Stimulated activated CD8-positive, alpha-beta memory T cell treated with anti-CD3 and anti-CD28 coated beads, Interleukin-7, amount 100 ng/mL, for 24 hours (primary cell): Measurements from ENCODE around the gene TAF5L.
"Not testable (repeated sequence)": the region's sequence is repeated elsewhere in the genome, so short reads cannot be mapped to it uniquely, and the experiment has no call there.

Experiments
- DNase-seq: peaks from one replicate; pipeline ENCODE4 v3.0.0-alpha.2; 2020; ENCODE audit warnings: low read depth

TAF5L gene

DNA sequence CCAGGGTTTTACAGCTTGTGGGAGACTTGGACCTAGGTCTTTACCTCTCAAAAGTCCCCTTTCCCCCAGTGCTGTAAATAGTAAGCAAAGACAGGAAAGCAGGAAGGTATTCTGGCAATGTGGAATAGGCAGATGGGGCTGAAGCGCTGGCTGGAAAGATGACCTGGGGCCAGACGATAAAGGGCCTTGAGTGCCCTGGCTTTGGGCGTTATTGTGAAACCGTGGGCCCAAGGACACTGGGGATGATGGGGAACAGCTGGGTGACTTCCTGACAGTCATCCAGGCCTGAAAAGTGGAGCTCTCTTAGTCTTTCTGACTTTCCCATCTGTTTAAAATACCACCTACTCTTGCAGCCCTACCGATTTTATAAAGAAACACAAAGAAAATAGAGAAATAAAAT is 16.5 kb upstream of the TAF5L start:
- DNase-seq = no peak

DNA sequence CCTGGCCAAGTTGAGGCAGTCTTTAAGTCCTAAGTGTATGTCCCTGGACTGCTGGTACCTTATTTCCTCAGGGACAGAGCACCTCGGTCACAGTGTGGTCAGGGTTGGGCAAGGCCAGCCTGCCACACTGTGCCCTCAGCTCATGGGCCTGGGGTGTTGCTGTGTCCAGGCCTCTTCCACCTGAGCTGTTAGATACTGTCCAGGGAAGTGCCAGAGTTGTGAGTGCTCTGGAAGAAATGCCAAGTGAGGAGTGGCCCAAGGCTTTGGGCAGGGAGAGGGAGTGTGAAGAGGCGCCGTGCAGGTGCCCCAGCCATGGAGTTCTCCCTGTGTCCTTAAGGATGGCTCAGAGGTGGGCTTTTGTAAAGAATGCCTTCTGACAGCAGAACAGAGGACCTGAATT is 15.4 kb upstream of the TAF5L start:
- no peak for DNase-seq

DNA sequence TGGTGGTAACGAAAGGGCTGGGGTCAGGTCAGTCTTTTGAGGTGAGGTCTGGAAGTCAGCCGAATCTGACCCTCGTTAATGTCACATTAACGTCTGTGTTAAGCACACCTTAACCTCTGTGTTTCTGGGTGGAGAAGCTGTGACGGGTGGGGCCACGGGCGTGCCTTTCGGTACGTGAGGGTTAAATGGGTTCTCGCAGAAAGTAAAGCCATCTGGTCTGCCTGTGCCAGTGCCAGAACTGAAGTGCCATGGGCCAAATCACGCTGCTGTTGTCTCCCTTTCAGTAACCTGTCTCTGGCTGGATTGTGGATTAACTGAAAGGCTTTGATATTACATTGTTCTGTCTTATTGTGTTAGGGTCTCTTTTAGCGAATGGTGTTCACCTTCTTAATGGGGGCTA is 14.5 kb upstream of the TAF5L start:
- no peak for DNase-seq

DNA sequence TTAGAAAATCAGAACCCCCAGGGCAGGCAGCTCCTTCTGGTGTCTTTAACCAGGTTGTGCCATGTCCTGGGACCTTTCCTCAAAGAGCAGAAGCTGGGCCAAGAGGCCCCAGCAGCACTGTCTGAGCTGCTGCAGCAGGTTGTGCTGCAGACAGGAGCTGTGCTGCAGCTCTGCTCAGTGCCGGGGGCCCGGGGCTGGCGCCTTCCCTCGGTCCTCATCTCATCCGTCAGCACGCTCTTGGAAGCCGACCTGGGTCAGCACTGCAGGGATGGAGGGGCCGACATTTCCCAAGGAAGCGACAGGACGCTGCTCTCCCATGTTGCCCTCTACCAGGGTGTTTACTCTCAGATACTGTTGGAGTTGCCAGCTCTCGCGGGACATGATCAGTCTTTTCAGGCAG is 11.8 kb upstream of the TAF5L start:
- no peak for DNase-seq

DNA sequence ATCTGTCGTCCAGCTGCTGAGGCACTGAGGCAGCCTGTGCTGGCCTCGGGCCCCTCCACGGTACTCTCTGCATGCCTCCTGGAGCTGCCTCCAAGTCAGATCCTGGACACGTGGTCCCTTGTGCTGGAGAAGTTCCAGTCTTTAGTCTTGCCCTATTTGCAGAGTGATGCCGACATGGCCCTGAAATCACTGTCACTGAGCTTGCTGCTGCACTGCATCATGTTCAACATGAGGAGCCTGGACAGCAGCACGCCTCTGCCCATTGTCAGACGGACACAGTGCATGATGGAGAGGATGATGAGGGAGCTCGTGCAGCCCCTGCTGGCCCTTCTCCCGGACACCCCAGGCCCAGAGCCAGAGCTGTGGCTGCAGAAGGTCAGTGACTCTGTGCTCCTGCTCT is 10.1 kb upstream of the TAF5L start:
- DNase-seq = no peak

DNA sequence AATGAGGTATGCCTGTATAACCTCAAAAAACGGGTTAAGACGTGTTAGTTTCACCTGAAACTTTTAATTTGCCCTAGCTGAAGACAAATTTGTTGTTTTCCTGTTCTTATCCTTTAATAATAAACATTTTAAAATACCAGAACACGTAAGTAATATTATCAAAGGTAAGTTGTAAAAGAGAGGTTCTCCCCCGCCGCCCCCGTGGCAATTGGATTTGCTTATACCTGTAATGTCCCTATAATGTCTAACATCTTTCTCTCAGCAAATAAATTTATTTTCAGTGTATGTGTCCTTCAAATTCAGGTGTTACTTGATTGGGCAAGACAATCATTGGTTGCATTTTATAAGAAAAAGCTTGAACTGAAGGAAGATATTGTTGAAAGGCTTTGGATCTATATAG is 6.0 kb upstream of the TAF5L start:
- no peak for DNase-seq

DNA sequence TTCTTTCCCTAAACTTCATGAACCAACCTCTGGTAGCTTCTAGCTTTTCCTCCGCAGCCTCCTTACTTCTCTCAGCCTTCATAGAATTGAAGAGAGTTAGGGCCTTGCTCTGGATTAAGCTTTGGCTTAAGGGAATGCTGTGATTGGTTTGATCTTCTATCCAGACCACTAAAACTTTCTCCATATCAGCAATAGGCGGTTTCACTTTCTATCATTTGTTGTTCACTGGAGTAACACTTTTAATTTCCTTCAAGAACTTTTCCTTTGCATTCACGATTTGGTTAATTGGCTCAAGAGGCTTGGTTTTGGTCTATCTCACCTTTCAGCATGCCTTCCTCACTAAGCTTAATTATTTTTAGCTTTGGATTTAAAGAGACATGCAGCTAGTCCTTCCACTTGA is 5.2 kb upstream of the TAF5L start:
- no peak for DNase-seq

DNA sequence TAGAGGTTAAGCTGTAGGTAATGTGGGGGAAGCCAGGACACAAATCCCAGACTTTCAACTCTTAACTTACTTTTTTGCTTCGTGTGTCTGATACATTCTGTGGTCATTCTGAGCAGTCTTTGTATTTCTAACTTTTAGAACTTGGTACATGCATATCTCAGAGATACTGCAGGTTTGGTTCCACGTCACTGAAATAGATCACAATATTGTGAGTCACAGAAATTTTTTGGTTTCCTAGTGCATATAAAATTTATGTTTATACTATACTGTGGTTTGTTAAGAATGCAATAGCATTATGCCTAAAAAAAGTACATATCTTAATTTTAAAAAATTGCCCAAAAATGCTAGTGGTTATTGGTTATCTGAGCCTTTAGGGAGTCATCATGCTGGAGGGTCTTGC is 3.3 kb upstream of the TAF5L start:
- no peak for DNase-seq

DNA sequence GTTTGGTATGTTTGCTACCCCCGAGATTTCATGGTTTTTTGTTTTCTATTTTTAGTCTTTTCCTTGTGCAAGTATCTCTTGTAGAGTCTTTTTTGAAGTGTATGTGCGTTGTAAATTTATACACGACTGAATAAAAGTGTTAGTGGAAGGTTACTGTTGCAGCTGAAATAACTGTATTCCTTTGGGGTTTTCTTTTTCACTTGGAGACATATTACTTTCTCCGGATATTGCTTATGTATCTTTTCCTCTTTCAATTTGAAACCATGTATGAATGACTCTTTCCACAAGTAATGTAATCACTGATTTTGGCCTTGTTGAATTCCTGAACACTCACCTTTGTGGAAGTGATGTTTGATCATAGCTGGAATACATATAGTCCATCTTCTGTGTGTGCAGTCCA is 1.1 kb upstream of the TAF5L start:
- no peak for DNase-seq

DNA sequence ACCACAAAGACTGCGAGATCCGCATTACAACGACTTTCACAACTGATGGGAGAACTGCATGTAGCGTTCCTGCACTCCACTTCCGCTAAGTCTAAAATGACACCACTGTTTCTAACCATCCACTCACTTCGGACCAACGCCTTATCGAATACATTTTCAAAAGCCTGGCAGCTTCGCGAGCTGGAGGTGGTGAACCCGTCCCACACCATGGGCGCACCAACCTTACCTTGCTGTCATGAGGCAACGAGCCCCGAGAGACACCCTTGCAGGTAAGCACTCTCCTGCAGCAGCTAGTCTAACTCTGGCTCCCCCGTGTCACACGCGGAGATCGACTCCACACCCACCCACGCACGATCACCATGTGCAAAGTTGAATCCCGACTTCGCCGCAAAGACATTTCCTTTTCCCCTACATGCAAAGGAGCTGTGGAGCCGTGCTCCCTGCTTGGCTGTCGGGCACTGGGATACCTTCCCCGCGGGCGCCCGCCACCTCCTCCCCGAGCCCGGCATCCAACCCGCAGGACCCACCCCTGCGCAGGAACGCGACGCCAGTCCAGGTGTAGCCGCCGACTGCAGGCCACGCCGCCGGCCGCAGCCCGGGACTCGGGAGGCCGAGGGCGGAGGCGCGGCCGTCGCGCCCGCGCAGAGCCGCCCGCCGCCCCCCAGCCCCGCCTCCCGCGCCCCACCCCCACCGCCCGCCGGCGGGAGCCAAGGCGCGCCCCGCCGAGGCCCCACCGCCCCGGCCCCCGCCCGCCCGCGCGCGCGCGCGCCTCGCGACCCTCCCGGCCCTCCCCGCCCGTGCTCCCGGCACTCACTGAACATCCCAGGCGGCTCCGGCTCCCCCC is 629 bp downstream of the TAF5L start:
- DNase-seq = peak; percentile 7

DNA sequence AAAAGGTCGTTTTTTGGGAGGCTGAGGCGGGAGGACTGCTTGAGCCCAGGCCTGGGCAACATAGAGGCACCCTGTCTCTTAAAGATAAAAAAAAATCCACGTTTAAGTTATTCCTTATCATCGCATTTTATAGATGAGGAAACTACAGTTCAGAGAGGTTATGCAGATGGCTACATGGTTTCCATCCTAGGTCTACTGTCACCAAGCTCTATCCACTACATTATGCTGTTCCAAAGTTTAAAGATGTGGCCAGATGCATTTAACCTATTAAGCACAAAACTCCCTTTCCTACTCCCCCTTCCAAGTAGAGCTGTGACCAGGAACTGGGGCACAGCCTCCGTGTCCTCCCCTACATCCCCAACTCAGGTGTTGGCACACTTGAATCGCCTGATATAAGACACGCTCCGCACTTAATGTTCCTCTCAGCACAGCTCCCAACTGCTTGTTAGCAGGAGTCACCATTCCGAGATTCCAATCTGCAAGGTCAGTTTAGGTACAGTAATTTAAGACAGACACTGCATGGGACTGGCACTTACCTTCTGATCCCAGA is 1.3 kb downstream of the TAF5L start:
- no peak for DNase-seq

DNA sequence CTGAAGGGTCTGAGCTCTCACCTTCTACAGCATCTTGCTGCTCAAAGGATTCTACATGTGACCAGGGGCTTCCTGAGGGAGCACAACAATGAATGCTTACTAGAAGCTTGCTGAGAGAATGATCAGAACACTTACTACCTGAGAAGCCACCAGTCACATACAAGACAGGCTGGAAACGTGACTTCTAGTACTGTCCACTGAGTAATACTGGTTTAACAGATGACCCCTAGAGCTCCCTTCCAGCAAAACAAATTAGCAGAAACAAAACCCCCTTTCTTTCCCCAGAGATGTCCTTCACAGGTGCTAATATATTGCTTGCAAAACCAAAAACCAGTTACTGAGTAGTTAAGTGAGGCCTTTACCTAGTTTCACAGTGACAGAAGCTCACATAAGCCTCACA is 2.1 kb downstream of the TAF5L start:
- DNase-seq = no peak

DNA sequence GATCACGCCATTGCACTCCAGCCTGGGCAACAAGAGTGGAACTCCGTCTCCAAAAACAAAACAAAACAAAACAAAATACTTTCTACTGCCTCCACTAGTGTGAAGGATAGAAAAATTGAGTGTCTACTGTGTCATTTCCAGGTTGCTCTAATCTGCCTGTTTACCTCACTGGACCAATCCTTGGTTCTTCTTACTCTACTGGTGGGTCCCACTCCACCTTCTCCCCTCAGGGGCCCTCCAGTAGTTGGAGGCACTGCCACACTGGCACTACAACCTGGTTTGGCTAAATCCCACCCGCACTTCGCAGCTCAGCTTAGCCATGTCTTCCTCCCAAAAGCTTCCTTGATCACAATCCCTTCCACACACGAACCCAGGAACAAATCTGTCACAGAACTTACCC is 2.7 kb downstream of the TAF5L start:
- no peak for DNase-seq

DNA sequence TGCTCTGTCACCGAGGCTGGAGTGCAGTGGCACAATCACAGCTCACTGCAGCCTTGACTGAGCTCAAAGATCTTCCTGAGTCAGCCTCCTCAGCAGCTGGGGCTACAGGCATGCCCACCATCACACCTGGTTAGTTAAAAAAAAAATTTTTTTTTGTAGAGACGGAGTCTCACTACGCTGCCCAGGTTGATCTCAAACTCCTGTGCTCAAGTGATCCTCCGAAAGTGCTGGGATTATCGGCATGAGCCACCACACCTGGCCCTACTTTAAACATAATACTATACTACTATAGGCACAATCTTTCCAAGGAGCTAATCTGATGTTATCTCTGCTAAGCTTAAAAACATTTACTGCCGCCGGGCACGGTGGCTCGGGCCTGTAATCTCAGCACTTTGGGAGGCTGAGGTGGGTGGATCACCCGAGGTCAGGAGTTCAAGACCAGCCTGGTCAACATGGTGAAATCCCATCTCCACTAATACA is 3.2 kb downstream of the TAF5L start:
- DNase-seq = not testable (repeated sequence)

DNA sequence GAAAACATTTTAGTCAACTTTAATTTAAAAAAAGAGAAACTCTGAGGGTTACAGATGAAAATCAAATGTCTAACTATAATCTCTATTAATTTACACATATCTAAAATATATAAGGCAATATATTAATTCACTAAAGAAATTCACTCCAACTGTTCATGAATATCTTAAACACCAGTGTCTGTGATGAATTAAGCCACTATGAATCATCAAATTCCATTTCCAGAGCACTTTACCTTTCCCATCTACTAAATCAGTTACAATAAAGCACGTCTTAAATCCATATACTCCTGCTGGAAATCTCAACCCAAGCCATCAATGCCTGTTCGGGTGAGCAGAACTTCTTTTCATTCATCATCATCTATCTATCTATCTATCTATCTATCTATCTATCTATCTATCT is 4.3 kb downstream of the TAF5L start:
- no peak for DNase-seq

DNA sequence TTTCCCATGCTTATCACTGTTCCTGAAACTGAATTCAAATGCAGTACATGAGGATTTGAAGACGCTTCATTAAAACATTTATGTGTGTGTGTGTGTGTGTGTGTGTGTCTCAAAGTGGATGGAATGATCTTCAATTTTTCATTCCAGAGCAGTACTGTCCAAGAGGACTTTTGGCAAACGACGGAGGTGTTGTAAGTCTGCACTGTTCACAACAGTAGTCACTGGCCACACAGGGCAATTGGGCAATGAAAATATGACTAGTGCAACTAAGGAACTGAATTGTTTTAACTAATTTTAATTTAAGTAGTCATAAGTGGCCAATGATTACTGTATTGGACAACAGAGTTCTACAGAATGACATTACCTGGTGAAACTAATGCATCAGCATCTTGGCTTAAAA is 5.0 kb downstream of the TAF5L start:
- DNase-seq = no peak

DNA sequence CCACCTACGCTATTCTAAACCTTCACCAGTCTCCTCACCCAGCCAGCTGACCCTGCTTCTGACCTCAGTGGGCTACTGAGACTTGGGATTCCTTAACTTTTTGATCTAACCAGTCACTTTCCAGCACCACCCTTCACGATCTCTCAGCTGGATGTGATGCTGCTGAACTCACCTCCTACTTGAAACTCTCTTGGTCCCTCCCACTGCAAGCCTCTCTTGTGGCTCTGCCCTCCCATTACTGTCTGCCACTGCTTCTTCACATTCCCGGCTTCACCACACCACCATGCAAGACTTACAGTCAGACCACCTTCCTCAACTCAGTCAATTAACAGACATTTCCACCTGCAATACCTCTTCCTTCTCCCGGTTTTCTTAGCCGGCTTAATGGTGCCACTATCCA is 6.3 kb downstream of the TAF5L start:
- DNase-seq = no peak

DNA sequence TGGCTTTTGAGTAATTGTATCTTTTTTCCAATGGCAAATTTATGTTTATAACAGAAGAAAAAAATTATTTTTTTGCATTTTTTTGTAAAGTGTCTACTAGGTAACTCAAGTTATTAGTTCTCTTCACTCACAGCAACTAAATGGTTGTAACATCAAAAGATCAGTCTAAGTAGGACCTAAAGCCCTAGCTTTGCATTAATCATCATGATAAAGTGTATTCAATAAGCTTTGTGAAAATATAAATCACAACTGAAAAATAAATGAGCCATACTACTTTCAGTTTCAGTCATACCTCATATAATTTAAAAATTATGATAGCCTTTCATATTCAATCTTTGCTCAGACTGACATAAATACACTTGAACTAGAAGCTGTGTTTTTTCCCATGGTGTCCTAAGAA is 6.9 kb downstream of the TAF5L start:
- no peak for DNase-seq

DNA sequence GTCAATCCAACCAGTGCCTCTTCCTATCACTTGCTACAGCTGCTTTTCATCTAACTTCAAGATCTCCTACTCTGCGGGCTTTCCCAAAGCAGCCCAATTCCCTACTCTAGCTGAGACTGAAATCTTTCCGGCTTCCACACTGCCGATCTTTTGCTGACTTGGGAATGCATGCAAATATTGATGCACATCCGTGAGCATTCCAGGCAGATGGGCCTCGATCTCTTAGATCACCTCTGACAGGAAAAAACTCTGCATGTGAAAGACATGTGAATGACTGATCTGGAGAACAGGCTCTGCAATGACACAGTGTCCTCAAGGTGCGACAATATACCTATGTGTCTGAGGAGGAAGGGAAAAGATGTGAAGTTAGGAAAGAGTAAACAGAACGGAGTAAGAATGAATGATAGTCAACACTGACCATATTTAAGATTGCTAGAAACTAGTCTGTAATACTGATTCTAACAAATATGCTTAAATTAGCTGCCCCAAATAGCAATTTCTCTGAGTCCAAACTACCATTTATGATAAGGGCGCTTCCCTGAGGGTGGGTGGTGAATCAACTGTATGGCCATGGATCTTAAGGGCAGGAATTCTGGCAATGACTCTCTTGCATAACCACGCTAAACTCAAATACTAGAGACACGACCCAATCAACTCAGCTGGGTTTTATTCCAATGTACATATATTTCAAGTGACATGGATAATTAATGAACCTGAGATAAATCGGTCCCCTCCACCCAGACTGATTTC is 8.4 kb downstream of the TAF5L start:
- DNase-seq = no peak

DNA sequence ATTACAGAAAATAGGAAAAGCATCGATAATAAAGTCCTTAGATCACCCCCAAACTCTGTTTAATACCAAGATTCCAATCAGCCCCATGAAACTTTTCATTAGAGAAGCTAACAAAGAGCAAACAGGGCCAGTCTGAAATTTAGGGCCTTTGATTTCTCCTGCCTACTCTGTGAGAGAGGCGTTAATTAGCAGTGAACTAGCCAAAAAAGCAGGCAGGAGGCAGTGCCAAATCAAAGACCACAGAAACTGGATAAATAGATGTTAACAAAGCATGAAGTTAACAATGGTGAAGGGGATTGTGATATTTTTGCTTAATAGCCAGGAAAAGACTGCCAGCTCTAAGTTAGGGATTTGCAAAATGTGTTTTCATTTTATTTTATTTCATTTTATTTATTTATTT is 11.2 kb downstream of the TAF5L start:
- DNase-seq = no peak

DNA sequence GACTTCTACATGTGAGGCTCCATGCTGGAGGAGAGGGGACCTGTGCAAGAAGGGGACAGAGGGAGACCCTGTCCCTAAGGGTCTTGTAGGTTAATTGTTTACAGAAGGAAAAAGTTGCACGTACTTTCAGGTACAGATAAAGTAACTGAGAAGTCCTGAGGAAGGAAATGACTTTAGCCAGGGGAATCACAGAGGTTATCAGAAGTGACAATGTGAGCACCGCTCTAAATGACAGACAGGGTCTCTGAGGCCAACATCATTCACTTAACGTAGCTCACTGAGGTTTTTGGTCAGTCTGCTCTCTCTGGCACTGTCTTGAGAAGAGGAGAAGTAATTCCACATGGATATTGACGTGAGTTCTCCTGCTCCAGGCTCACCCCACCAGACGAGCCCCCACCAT is 12.0 kb downstream of the TAF5L start:
- DNase-seq = no peak

DNA sequence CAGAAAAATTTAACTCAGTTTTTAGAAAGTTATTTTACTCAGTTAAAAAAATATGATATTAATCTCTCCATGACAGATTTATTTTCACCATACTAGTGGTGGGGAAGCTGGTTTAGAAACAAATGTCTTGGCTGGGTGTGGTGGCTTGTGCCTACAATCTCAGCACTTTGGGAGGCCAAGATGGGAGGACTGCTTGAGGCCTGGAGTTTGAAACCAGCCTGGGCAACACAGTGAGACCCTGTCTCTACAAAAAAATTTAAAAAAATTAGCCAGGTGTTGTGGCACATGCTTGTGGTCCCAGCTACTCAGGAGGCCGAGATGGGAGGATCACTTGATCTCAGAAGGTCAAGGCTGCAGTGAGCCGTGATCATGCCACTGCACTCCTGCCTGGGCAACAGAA is 17.3 kb downstream of the TAF5L start:
- DNase-seq = no peak

DNA sequence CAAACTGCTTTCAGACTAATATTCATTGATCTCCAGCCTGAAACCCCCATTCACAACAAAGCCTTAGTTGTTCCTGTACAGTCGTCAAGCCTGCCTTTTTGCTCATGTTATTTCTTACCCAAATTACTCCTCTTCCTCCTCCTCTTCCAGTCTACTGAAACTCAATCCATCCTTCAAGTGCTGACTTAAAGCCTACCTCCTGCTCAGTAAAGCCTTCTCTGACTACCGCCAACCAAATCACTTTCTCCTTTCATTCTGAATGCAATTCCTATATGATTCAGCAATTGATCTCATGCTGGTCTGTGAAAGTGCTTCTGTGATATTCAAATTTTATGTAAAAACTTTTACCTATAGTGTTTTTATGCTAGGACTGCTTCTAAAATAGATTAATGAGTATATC is 18.6 kb downstream of the TAF5L start:
- no peak for DNase-seq
